NCI-H526 (cell line): Measurements from ENCODE around the gene ICA1.

ENCODE experiments used
- DNase-seq, 2 experiments: peaks; one replicate each; lab custom pipeline; 2025; lab: John Stamatoyannopoulos, UW

The ICA1 gene

GRCh38 chr7:8200316-8200715 lies 61.7 kb downstream of the ICA1 start:
- DNase-seq = no peak

GRCh38 chr7:8197994-8198698 lies 63.8 kb downstream of the ICA1 start:
- DNase-seq = no peak

- no peak for DNase-seq
These were observed 69.1 kb downstream of the ICA1 start for GRCh38 chr7:8192897-8193296.

- peak; percentile 33 to 64 for DNase-seq
These were observed 71.7 kb downstream of the ICA1 start for GRCh38 chr7:8190119-8190895.

GRCh38 chr7:8189625-8190024 lies 72.3 kb downstream of the ICA1 start:
- DNase-seq = no peak

GRCh38 chr7:8185926-8186683 lies 75.9 kb downstream of the ICA1 start:
- no peak for DNase-seq

GRCh38 chr7:8184221-8184620 lies 77.7 kb downstream of the ICA1 start:
- no peak for DNase-seq

GRCh38 chr7:8179486-8179885 lies 82.5 kb downstream of the ICA1 start:
- DNase-seq = no peak

- DNase-seq = no peak
These were observed 83.6 kb downstream of the ICA1 start for GRCh38 chr7:8178353-8178752.

GRCh38 chr7:8177109-8177933 lies 84.6 kb downstream of the ICA1 start:
- no peak for DNase-seq

GRCh38 chr7:8176370-8177081 lies 85.4 kb downstream of the ICA1 start:
- DNase-seq = no peak

GRCh38 chr7:8175929-8176369 lies 86.0 kb downstream of the ICA1 start:
- no peak for DNase-seq

- no peak for DNase-seq
These were observed 89.3 kb downstream of the ICA1 start for GRCh38 chr7:8172372-8173354.

GRCh38 chr7:8169171-8169570 lies 92.8 kb downstream of the ICA1 start:
- no peak for DNase-seq

GRCh38 chr7:8168336-8168735 lies 93.6 kb downstream of the ICA1 start:
- DNase-seq = no peak

- no peak for DNase-seq
These were observed 96.8 kb downstream of the ICA1 start for GRCh38 chr7:8165150-8165549.

GRCh38 chr7:8162181-8162580 lies 99.8 kb downstream of the ICA1 start:
- no peak for DNase-seq

- no peak for DNase-seq
These were observed 100.6 kb downstream of the ICA1 start for GRCh38 chr7:8161364-8161828.

- DNase-seq = no peak
These were observed 101.1 kb downstream of the ICA1 start for GRCh38 chr7:8160779-8161345.
